CD4-positive, alpha-beta memory T cell (primary cell): ENCODE data around the gene DERL3. TPM values are rescaled to one million over a fixed set of nuclear protein-coding genes. Genes with fewer than 3 reads are reported as not detected.

Source experiments
- CTCF ChIA-PET: fragments of 350-600 bp; sonication (Branson Sonifier 250); formaldehyde crosslinking; loops from one replicate; lab custom pipeline; 2021; ENCODE audit warnings: inconsistent platforms; ENCODE audit not compliant: partially characterized antibody; lab: Charles Lee
- POLR2A ChIA-PET: fragments of 350-600 bp; sonication (Branson Sonifier 250); formaldehyde crosslinking; loops from one replicate; lab custom pipeline; 2021; ENCODE audit not compliant: partially characterized antibody; lab: Charles Lee
- DNase-seq, 5 donors: peaks; one replicate each; pipeline versions ENCODE4 v3.0.0 to v3.0.0-alpha.2; 2020 to 2022; ENCODE audit warnings: mixed read lengths in 1 of 5
- H3K27ac ChIP-seq: one replicate; pipeline ENCODE4 v1.7.0; 2013; ENCODE audit warnings: low read depth, low read length
- H3K27me3 ChIP-seq: 2 replicates; pipeline ENCODE4 v1.7.0; 2013; ENCODE audit warnings: mild to moderate bottlenecking, low read length, moderate library complexity; ENCODE audit not compliant: insufficient read depth
- H3K36me3 ChIP-seq: 2 replicates; pipeline ENCODE4 v1.7.0; 2013; ENCODE audit warnings: mild to moderate bottlenecking, low read length, moderate library complexity; ENCODE audit not compliant: insufficient read depth
- H3K4me1 ChIP-seq: 2 replicates; pipeline ENCODE4 v1.7.0; 2013; ENCODE audit warnings: mild to moderate bottlenecking, low read length, moderate library complexity; ENCODE audit not compliant: insufficient read depth
- H3K4me3 ChIP-seq, 2 donors: one replicate each; pipeline ENCODE4 v1.7.0; 2013; ENCODE audit warnings: low read length in 2 of 2, mild to moderate bottlenecking in 1 of 2
- H3K9me3 ChIP-seq, 2 donors: one replicate each; pipeline ENCODE4 v1.7.0; 2013; ENCODE audit warnings: low read length in 2 of 2, control low read depth in 1 of 2; ENCODE audit not compliant: control insufficient read depth in 1 of 2
- H3K27ac Mint-ChIP-seq, 7 donors: one replicate each; pipeline ENCODE4 v1.8.0; 2020 to 2021; ENCODE audit warnings: mixed read lengths in 7 of 7, mild to moderate bottlenecking in 6 of 7, inconsistent platforms in 3 of 7, moderate library complexity in 3 of 7
- H3K27me3 Mint-ChIP-seq, 2 donors: one replicate each; pipeline ENCODE4 v1.8.0; 2020 to 2021; ENCODE audit warnings: mixed read lengths in 2 of 2
- H3K36me3 Mint-ChIP-seq, 2 donors: one replicate each; pipeline ENCODE4 v1.8.0; 2020 to 2021; ENCODE audit warnings: mixed read lengths in 2 of 2, inconsistent platforms in 1 of 2, mild to moderate bottlenecking in 1 of 2
- H3K4me1 Mint-ChIP-seq, 4 donors: one replicate each; pipeline ENCODE4 v1.8.0; 2020 to 2021; ENCODE audit warnings: mixed read lengths in 4 of 4, mild to moderate bottlenecking in 1 of 4
- H3K4me3 Mint-ChIP-seq, 8 donors: one replicate each; pipeline ENCODE4 v1.8.0; 2020 to 2021; ENCODE audit warnings: mixed read lengths in 8 of 8, mild to moderate bottlenecking in 7 of 8, moderate library complexity in 6 of 8, inconsistent platforms in 3 of 8
- H3K9me3 Mint-ChIP-seq, 8 donors: one replicate each; pipeline ENCODE4 v1.8.0; 2020 to 2021; ENCODE audit warnings: mixed read lengths in 8 of 8, mild to moderate bottlenecking in 5 of 8, inconsistent platforms in 3 of 8, moderate library complexity in 1 of 8
- intact Hi-C: fragments of 100-400 bp; cut with micrococcal nuclease; formaldehyde crosslinking; loops from one replicate; pipeline ENCODE4 v1.15.1; 2023
- polyA plus RNA-seq, 2 donors: library from polyadenylated mRNA; unstranded; fragments of 300-500 nt; fragmentation: Illumina TruSeq; gene quantifications; one replicate each; pipeline ENCODE4 v1.2.3, GENCODE V29; 2021
- total RNA-seq, 2 experiments: library from RNA; stranded (reverse); gene quantifications; one replicate each; pipeline ENCODE4 v1.2.3, GENCODE V29; 2021

Gene DERL3
- total and polyA plus RNA-seq, 4 experiments from 2014 or later = 0.25 to 2.9 (median 1.7) TPM

DNA sequence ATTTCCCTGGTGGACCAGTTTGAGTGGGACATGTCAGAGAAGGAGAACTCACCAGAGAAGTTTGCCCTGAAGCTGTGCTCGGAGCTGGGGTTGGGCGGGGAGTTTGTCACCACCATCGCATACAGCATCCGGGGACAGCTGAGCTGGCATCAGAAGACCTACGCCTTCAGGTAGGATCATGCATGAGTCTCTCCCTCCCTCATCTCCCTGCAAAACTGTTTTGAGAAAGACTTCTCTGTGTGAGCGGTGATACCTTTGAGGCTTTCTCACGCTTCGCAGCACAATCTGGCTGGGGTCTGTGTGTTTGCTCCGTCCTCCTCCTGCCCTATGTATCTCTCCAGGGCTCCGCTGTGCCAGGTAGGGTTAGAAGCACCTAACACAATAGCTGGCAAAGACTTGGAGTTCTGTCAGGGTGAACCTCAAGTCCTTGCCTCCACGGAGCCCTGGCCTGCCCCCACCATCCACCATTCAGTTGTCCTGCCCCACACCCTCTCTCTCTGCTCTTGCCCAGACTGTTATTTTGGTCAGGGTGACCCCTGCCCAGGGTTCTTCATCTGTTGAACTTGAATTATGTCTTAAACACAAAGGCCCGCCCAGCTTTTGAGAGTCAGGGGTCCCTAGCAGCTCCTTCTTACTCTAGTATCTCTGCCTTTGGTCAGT lies 13.4 kb downstream of the DERL3 start:
- ChIA-PET POLR2A (interaction anchor here (0.7 kb wide), 2 partner anchors 84 to 644 kb away, joined by 3 to 4 read pairs; no protein-coding TSS in a partner anchor), CTCF (interaction anchor here (1.3 kb wide), 1 partner anchor 9 kb away, joined by 3 read pairs; no protein-coding TSS in a partner anchor)
- Mint-ChIP-seq H3K27me3 (no peaks in the 10 kb centered on the region), H3K36me3 (peaks cover 54 to 68% of the 10 kb centered on the region in 2 donors), H3K4me1 (peaks cover 5 to 14% (median 8%) of the 10 kb centered on the region in 4 donors), H3K27ac (peak overlapping the region in 5 of 7 donors; percentile 13 to 73 (median 66)), H3K4me3 (no peak overlapping the region), H3K9me3 (no peaks in the 10 kb centered on the region)
- Histone ChIP-seq H3K4me1 (no peaks in the 10 kb centered on the region), H3K36me3 (peaks cover 68% of the 10 kb centered on the region), H3K27ac (no peak overlapping the region), H3K27me3 (no peaks in the 10 kb centered on the region), H3K4me3 (no peak overlapping the region), H3K9me3 (no peaks in the 10 kb centered on the region)
- intact Hi-C loops = no loop called here
- no peak for DNase-seq

DNA sequence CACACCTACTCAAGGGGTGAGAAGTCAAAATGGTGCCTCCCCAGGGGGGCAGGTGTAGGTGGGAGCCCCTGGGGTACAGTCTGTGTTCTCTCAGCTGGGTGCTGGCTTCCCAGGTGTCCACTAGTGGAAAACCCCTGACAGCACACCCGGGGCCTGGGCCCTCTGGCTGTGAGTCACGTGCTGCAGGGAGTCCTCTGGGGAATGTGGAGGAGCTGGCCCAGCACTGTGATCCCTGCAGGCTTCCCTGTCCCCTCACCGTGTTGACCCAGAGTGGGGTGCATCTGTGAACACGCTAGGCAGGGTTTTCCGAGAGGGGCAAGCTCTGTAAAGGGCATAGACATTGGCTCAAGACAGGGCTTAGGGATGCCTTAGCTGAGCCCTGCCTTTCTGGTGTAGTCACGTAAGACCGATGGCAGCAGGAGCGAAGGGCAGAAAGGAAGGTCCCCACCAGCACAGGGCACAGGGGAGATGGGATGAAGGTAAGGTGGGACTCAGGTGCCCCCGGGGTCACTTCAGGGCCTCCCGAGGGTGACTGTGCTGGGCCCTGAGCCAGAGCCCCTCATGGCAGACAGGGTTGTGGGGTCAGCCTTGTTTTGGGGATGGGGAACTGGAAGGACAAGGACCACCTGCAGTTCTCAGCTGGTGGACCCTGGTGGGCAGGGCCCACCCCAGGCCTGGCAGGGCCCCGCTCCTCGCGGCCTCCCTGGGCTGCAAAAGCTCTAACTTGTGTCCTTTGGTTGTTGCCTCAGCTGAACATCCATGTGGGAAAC lies 14.1 kb downstream of the DERL3 start:
- Histone ChIP-seq H3K27me3 (no peaks in the 10 kb centered on the region), H3K4me1 (no peaks in the 10 kb centered on the region), H3K27ac (no peak overlapping the region), H3K9me3 (no peaks in the 10 kb centered on the region), H3K36me3 (peaks cover 68% of the 10 kb centered on the region), H3K4me3 (no peak overlapping the region)
- no peaks in the 10 kb centered on the region for H3K9me3 Mint-ChIP-seq
- ChIA-PET CTCF (no interaction called here), POLR2A (no interaction called here)
- H3K27ac Mint-ChIP-seq = no peak overlapping the region
- no peak overlapping the region for H3K4me3 Mint-ChIP-seq
- intact Hi-C loops = no loop called here
- peaks cover 52 to 67% of the 10 kb centered on the region in 2 donors for H3K36me3 Mint-ChIP-seq
- DNase-seq = no peak
- no peaks in the 10 kb centered on the region for H3K27me3 Mint-ChIP-seq
- H3K4me1 Mint-ChIP-seq = peaks cover 2 to 10% (median 7%) of the 10 kb centered on the region in 4 donors

DNA sequence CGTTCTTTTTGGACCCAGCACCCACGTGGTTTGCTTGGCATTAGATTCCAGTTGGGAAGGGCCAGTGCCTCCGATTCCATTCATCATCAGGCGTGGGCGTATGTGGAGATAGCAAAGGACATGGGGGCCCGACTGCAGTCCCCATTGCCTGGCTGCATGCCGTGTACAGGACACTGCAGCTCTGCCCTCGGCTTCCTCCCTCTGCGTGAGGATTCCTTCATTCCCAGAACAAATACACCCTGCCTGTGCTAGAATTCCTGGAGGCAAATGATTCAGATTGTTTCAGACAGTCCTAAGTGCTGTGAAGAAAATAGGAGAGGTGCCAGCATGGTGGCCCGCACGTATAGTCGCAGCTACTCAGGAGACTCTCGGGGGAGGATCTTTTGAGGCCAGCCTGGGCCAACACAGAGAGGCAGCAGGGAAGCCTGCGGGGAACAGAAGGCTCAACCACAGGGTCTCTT lies 15.4 kb downstream of the DERL3 start:
- Mint-ChIP-seq H3K4me1 (peaks cover 2 to 5% (median 4%) of the 10 kb centered on the region in 4 donors), H3K27ac (peak overlapping the region in 3 of 7 donors; percentile 9 to 81 (median 68)), H3K4me3 (no peak overlapping the region), H3K36me3 (peaks cover 42 to 64% of the 10 kb centered on the region in 2 donors), H3K27me3 (no peaks in the 10 kb centered on the region), H3K9me3 (no peaks in the 10 kb centered on the region)
- intact Hi-C loops = no loop called here
- no peak for DNase-seq
- Histone ChIP-seq H3K9me3 (no peaks in the 10 kb centered on the region), H3K27ac (no peak overlapping the region), H3K4me3 (no peak overlapping the region), H3K27me3 (no peaks in the 10 kb centered on the region), H3K4me1 (no peaks in the 10 kb centered on the region), H3K36me3 (peaks cover 74% of the 10 kb centered on the region)
- ChIA-PET CTCF (interaction anchor here (1.7 kb wide), 1 partner anchor 12 kb away, joined by 3 read pairs; no protein-coding TSS in a partner anchor), POLR2A (interaction anchor here (1.4 kb wide), 1 partner anchor 34 kb away, joined by 4 read pairs; the partner anchor contains the start of gene SLC2A11)

DNA sequence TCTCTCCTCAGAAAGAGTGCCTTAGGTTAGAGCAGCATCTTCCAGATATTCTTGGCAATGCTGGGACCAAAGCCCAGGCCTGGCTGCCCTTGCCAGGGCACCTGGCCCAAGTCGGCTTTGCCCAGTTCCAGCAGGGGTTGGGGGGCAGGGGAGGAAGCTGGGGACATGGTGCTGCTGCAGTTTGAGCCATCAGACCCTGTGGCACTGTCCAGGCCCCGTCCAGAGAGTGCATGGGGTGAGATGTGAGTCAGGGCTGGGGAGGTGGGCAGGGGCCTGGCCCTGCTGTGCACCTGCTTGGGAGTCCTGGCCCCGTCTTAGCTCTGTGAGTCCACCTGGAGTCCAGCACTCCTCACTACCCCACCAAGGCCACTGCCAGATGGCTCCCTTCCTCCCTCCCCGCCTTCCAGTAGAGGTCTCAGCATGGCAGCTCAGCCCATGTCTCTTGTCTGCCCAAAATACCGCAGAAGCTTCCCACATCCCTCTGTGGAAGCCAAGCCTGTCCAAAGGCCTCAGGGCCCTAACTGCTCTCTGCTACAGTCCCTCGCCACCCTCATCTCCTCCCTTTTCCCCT lies 16.6 kb downstream of the DERL3 start:
- peak overlapping the region in 3 of 7 donors; percentile 2 to 77 (median 36) for H3K27ac Mint-ChIP-seq
- intact Hi-C loops = no loop called here
- H3K27me3 Mint-ChIP-seq = no peaks in the 10 kb centered on the region
- Histone ChIP-seq H3K27me3 (no peaks in the 10 kb centered on the region), H3K9me3 (no peaks in the 10 kb centered on the region), H3K36me3 (peaks cover 72% of the 10 kb centered on the region), H3K4me1 (no peaks in the 10 kb centered on the region), H3K4me3 (no peak overlapping the region), H3K27ac (no peak overlapping the region)
- ChIA-PET POLR2A (interaction anchor here (1.4 kb wide), 1 partner anchor 35 kb away, joined by 4 read pairs; the partner anchor contains the start of gene SLC2A11), CTCF (interaction anchor here (0.6 to 1.7 kb wide), 2 partner anchors 11 to 25 kb away, joined by 3 read pairs; no protein-coding TSS in a partner anchor)
- DNase-seq = no peak
- no peaks in the 10 kb centered on the region for H3K9me3 Mint-ChIP-seq
- no peak overlapping the region for H3K4me3 Mint-ChIP-seq
- peaks cover 2 to 5% (median 4%) of the 10 kb centered on the region in 4 donors for H3K4me1 Mint-ChIP-seq
- H3K36me3 Mint-ChIP-seq = peaks cover 41 to 66% of the 10 kb centered on the region in 2 donors

DNA sequence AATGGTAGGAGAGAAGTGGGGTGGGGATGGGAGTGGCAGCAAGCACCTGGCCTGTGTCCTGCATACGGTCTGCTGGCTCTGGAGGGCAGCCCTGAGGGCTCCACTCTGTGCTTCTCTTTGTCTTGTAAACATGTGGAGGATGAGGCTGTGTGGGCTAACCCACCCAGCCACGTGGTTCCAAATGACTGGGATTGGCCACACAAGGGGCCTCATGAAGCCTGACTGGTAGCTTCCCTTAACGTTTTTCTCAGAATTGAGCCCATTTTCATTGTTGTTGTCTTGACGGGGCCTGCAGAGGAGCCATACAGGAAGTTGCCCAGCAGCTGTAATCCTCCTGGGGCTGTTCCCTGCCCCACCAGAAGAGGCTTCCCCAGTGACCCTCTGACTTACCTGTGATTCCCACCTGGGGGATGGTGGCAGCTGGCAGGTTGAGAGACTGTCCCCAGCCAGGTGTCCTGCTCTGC lies 18.0 kb downstream of the DERL3 start:
- Histone ChIP-seq H3K4me1 (no peaks in the 10 kb centered on the region), H3K27ac (no peak overlapping the region), H3K4me3 (no peak overlapping the region), H3K9me3 (no peaks in the 10 kb centered on the region), H3K36me3 (peaks cover 69% of the 10 kb centered on the region), H3K27me3 (no peaks in the 10 kb centered on the region)
- no peak overlapping the region for H3K4me3 Mint-ChIP-seq
- H3K27me3 Mint-ChIP-seq = no peaks in the 10 kb centered on the region
- ChIA-PET CTCF (no interaction called here), POLR2A (no interaction called here)
- H3K4me1 Mint-ChIP-seq = peaks cover 0 to 4% (median 3%) of the 10 kb centered on the region in 4 donors
- H3K9me3 Mint-ChIP-seq = no peaks in the 10 kb centered on the region
- H3K27ac Mint-ChIP-seq = peak overlapping the region in 4 of 7 donors; percentile 25 to 48 (median 44)
- peaks cover 47 to 72% of the 10 kb centered on the region in 2 donors for H3K36me3 Mint-ChIP-seq
- intact Hi-C loops = no loop called here
- no peak for DNase-seq

DNA sequence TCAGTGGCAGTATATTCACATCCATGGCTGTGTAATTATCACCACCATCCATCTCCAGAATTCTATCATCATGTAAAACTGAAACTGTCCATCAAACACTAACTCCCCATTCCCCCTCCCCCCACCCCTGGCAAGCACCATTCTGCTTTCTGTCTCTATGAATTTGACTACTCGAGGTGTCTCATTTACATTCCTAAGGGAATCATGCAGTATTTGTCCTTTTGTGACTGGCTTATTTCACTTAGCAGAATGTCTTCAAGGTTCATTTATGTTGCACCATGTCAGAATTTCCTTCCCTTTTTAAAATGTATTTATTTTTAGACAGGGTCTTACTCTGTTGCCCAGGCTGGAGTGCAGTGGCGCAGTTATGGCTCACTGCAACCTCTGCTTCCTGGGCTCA lies 20.3 kb downstream of the DERL3 start:
- H3K4me1 Mint-ChIP-seq = peaks cover 0 to 2% (median 0%) of the 10 kb centered on the region in 4 donors
- peaks cover 44 to 68% of the 10 kb centered on the region in 2 donors for H3K36me3 Mint-ChIP-seq
- H3K9me3 Mint-ChIP-seq = no peaks in the 10 kb centered on the region
- intact Hi-C loops = no loop called here
- no peaks in the 10 kb centered on the region for H3K27me3 ChIP-seq
- H3K4me3 ChIP-seq = no peak overlapping the region
- no peak overlapping the region for H3K4me3 Mint-ChIP-seq
- H3K27ac ChIP-seq = no peak overlapping the region
- H3K27ac Mint-ChIP-seq = no peak overlapping the region
- ChIA-PET POLR2A (no interaction called here), CTCF (no interaction called here)
- H3K27me3 Mint-ChIP-seq = no peaks in the 10 kb centered on the region
- H3K9me3 ChIP-seq = no peaks in the 10 kb centered on the region
- no peak for DNase-seq
- H3K4me1 ChIP-seq = no peaks in the 10 kb centered on the region
- peaks cover 47% of the 10 kb centered on the region for H3K36me3 ChIP-seq
